Measurements from ENCODE around the gene IRF2BP1.
"Not testable (repeated sequence)": the region's sequence is repeated elsewhere in the genome, so short reads cannot be mapped to it uniquely, and the experiment has no call there.

Gene IRF2BP1

DNA sequence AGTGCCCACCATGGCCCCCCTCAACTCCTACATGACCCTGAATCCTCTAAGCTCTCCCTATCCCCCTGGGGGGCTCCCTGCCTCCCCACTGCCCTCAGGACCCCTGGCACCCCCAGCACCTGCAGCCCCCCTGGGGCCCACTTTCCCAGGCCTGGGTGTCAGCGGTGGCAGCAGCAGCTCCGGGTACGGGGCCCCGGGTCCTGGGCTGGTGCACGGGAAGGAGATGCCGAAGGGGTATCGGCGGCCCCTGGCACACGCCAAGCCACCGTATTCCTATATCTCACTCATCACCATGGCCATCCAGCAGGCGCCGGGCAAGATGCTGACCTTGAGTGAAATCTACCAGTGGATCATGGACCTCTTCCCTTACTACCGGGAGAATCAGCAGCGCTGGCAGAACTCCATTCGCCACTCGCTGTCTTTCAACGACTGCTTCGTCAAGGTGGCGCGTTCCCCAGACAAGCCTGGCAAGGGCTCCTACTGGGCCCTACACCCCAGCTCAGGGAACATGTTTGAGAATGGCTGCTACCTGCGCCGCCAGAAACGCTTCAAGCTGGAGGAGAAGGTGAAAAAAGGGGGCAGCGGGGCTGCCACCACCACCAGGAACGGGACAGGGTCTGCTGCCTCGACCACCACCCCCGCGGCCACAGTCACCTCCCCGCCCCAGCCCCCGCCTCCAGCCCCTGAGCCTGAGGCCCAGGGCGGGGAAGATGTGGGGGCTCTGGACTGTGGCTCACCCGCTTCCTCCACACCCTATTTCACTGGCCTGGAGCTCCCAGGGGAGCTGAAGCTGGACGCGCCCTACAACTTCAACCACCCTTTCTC, 13.6 kb downstream of the IRF2BP1 start:
- Histone ChIP-seq H3K9me3 (ENCODE audit: control insufficient read depth, low read length) (no peaks in the 10 kb centered on the region), H3K4me3 (ENCODE audit: insufficient read depth, low read depth, low read length, poor library complexity, severe bottlenecking) (no peak overlapping the region), H3K36me3 (ENCODE audit: control insufficient read depth, insufficient read depth, low read length) (no peaks in the 10 kb centered on the region), H3K27ac (ENCODE audit: insufficient read depth, low read length, poor library complexity, severe bottlenecking) (no peak overlapping the region), H3K4me1 (ENCODE audit: control insufficient read depth, insufficient read depth, low read length, poor library complexity, severe bottlenecking) (peaks cover 8% of the 10 kb centered on the region), H3K27me3 (replicated peaks; ENCODE audit: control insufficient read depth, insufficient read depth, low read length, poor library complexity, severe bottlenecking) (no peaks in the 10 kb centered on the region)
- no peak for DNase-seq

DNA sequence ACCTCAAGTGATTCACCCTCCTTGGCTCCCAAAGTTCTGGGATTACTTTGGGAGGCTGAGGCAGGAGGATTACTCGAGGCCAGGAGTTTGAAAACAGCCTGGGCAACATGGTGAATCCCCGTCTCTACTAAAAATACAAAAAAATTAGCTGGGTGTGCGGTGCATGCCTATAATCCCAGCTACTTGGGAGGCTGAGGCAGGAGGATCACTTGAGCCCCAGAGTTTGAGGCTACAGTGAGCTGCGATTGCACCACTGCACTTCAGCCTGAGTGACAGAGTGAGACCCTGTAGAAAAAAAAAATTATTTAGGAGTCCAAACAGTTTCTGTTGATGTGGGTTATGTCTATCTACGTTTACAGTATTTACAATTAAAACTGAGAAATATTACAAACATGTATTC, 15.1 kb downstream of the IRF2BP1 start:
- Histone ChIP-seq H3K27me3 (replicated peaks; ENCODE audit: control insufficient read depth, insufficient read depth, low read length, poor library complexity, severe bottlenecking) (no peaks in the 10 kb centered on the region), H3K4me3 (ENCODE audit: insufficient read depth, low read depth, low read length, poor library complexity, severe bottlenecking) (no peak overlapping the region), H3K27ac (ENCODE audit: insufficient read depth, low read length, poor library complexity, severe bottlenecking) (no peak overlapping the region), H3K4me1 (ENCODE audit: control insufficient read depth, insufficient read depth, low read length, poor library complexity, severe bottlenecking) (no peaks in the 10 kb centered on the region), H3K36me3 (ENCODE audit: control insufficient read depth, insufficient read depth, low read length) (no peaks in the 10 kb centered on the region), H3K9me3 (ENCODE audit: control insufficient read depth, low read length) (no peaks in the 10 kb centered on the region)
- no peak for DNase-seq

DNA sequence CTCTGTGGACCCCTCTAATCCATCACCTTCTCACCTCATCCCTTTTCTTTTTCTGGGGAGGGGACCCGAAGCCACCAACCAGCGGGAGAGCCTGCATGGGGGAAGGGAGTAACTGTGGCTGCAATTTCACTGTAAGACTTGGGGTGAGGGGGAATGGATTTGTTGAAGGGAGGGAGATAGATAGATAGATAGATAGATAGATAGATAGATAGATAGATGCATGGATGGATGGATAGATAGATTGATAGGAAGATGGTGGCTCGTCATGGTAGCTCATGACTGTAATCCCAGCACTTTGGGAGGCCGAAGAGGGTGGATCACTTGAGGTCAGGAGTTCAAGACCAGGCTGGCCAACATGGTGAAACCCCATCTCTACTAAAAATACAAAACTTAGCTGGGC, 18.7 kb downstream of the IRF2BP1 start:
- H3K27me3 ChIP-seq (replicated peaks; ENCODE audit: control insufficient read depth, insufficient read depth, low read length, poor library complexity, severe bottlenecking); H3K27ac ChIP-seq (ENCODE audit: insufficient read depth, low read length, poor library complexity, severe bottlenecking); H3K36me3 ChIP-seq (ENCODE audit: control insufficient read depth, insufficient read depth, low read length); H3K4me3 ChIP-seq (ENCODE audit: insufficient read depth, low read depth, low read length, poor library complexity, severe bottlenecking); H3K9me3 ChIP-seq (ENCODE audit: control insufficient read depth, low read length); DNase-seq: not testable (repeated sequence)
- peaks cover 15% of the 10 kb centered on the region for H3K4me1 ChIP-seq (ENCODE audit: control insufficient read depth, insufficient read depth, low read length, poor library complexity, severe bottlenecking)

DNA sequence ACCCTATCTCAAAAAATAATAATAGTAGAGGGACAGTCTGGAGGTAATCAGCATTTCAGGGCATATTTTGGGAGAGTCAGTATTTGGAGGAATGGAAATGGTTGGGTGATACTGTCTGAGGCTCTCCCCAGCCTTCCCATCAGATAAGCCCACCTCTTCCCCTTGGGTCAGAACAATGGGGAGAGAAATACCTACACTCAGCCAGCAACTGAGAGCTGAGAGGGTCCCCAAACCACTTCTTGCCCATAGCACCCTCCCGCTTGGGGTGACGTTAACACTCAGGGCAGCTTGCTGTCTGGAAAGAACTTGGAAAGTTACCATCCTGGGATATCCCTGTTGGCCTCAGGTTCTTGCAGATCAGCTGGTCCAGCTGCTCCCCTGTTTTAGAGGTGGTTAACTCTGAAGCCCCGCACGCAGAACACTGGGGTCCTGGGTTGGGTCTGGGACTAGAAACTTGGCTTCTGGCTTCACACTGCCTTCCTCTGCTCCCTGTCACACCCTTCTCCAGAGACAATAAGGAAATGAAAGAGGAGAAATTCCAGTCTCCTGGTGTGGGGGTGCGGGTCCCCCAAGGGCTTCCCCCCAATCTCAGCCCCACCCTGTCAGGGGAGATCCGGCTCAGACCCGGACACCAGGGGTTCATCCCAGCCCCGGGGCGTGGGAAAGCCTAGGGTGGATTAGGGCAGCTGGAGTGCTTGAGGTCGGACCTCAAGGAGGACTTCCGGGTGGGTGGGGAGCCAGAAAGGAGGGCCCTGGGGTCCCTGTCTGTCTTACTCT, 19.4 kb downstream of the IRF2BP1 start:
- Histone ChIP-seq H3K4me3 (ENCODE audit: insufficient read depth, low read depth, low read length, poor library complexity, severe bottlenecking) (no peak overlapping the region), H3K4me1 (ENCODE audit: control insufficient read depth, insufficient read depth, low read length, poor library complexity, severe bottlenecking) (peaks cover 19% of the 10 kb centered on the region), H3K9me3 (ENCODE audit: control insufficient read depth, low read length) (no peaks in the 10 kb centered on the region), H3K36me3 (ENCODE audit: control insufficient read depth, insufficient read depth, low read length) (no peaks in the 10 kb centered on the region), H3K27me3 (replicated peaks; ENCODE audit: control insufficient read depth, insufficient read depth, low read length, poor library complexity, severe bottlenecking) (no peaks in the 10 kb centered on the region), H3K27ac (ENCODE audit: insufficient read depth, low read length, poor library complexity, severe bottlenecking) (no peak overlapping the region)
- DNase-seq = no peak

DNA sequence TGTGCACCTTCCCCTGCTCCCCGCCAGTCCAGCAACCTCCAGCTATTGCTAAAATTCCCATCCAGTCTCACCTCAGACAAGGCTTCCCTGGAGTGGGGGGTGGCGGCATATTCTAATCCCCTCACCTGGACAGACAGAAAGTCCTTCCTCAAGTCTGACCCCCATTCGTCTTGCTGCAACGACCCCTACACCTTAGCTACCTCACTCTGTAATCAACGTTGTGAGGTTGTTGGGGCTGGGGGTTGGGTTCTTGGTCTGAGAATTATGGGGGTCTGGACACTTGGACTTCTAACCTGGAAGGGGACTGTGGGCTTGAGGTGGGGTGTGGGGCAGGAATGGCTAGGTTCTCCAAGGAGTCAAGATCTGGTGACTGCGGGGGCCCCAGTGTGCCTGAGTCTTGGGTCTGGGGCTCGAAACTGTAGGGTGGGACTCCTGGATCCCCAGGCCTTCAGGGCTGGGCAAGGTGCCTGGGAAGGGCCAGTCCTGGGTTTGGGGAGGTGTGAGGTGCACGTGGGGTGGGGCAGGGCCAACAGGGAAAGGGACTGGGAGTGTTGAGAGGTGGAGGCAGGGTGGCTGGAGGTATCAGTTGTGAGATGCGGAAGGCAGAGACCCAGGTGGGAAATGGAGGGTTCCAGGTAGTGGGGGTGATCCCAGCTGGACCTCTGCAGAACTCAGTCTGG, 20.5 kb downstream of the IRF2BP1 start:
- Histone ChIP-seq H3K4me1 (ENCODE audit: control insufficient read depth, insufficient read depth, low read length, poor library complexity, severe bottlenecking) (peaks cover 19% of the 10 kb centered on the region), H3K9me3 (ENCODE audit: control insufficient read depth, low read length) (no peaks in the 10 kb centered on the region), H3K27ac (ENCODE audit: insufficient read depth, low read length, poor library complexity, severe bottlenecking) (no peak overlapping the region), H3K36me3 (ENCODE audit: control insufficient read depth, insufficient read depth, low read length) (no peaks in the 10 kb centered on the region), H3K27me3 (replicated peaks; ENCODE audit: control insufficient read depth, insufficient read depth, low read length, poor library complexity, severe bottlenecking) (no peaks in the 10 kb centered on the region), H3K4me3 (ENCODE audit: insufficient read depth, low read depth, low read length, poor library complexity, severe bottlenecking) (no peak overlapping the region)
- DNase-seq = no peak

DNA sequence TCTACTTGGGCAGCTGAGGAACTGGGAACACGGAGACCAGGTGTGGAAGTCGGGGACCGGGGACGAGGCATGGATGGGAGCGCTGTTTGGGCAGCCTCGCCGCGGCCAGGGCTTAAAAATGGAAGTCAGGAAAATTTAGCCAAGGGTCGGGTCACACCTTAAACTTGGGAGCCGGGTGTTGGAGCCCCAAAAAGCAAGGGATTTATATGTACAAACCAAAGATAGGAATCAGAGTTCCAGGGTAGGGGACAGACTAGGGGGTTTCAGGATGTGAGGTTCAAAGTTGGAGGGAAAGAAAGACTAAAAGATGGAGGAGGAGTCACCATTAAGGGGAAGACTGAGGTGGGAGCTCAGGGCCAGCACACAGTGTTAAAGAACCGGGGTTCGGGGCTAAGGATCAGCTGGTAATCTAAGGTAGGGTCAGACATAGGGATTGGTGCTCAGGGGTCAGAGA, 21.3 kb downstream of the IRF2BP1 start:
- Histone ChIP-seq H3K9me3 (ENCODE audit: control insufficient read depth, low read length) (no peaks in the 10 kb centered on the region), H3K4me3 (ENCODE audit: insufficient read depth, low read depth, low read length, poor library complexity, severe bottlenecking) (peak overlapping the region; percentile 40), H3K4me1 (ENCODE audit: control insufficient read depth, insufficient read depth, low read length, poor library complexity, severe bottlenecking) (peaks cover 19% of the 10 kb centered on the region), H3K36me3 (ENCODE audit: control insufficient read depth, insufficient read depth, low read length) (no peaks in the 10 kb centered on the region), H3K27me3 (replicated peaks; ENCODE audit: control insufficient read depth, insufficient read depth, low read length, poor library complexity, severe bottlenecking) (no peaks in the 10 kb centered on the region), H3K27ac (ENCODE audit: insufficient read depth, low read length, poor library complexity, severe bottlenecking) (no peak overlapping the region)
- DNase-seq = no peak

DNA sequence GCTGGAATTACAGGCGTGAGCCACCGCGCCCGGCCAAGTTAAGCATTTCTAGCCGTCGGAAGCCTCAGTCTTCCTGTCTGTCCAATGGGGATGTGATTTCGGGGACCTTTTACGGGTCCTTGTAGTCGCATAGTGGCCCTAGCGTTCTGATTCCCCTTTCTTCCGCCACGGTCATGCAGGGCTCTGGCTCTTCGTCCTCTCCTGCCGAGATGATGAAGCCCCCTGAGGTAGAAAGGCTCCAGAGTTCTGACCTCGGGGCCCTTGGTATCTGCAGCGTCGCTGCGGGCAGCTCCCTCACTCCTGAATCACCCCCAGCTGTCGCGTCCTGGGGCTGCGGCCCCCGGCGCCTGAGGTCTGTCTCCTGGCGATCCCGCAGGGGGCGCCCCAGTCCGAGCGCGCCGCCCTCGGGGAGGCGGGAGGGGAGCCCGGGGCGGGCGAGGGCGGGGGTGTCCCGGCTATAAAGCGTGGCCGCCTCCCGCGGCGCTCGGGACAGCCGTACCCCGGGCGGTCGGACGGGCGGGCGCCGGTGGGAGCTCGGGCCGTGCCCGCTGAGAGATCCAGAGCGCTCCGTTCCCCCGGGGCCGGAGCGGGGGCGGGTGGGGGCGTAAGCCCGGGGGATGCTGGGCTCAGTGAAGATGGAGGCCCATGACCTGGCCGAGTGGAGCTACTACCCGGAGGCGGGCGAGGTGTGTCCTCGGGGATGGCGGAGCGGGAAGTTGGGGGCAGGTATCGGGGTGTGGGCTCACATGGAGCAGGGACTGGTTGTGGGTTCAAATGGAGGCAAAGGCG, 21.9 kb downstream of the IRF2BP1 start, which contains the start of gene FOXA3:
FOXA3 (plus strand) TSS at position 487 of the 789 bp plus-strand sequence; CDS start at position 618, 131 bp downstream.
- H3K27ac ChIP-seq (ENCODE audit: insufficient read depth, low read length, poor library complexity, severe bottlenecking) = no peak within 1 kb of the TSS
- peak; percentile 37 to 41 (median 39) for DNase-seq
- H3K27me3 ChIP-seq (replicated peaks; ENCODE audit: control insufficient read depth, insufficient read depth, low read length, poor library complexity, severe bottlenecking) = no peaks in the 10 kb centered on the region
- H3K4me1 ChIP-seq (ENCODE audit: control insufficient read depth, insufficient read depth, low read length, poor library complexity, severe bottlenecking) = peaks cover 19% of the 10 kb centered on the region
- H3K36me3 ChIP-seq (ENCODE audit: control insufficient read depth, insufficient read depth, low read length) = no peaks in the 10 kb centered on the region
- peak within 1 kb of the TSS; percentile 91 for H3K4me3 ChIP-seq (ENCODE audit: insufficient read depth, low read depth, low read length, poor library complexity, severe bottlenecking)
- no peaks in the 10 kb centered on the region for H3K9me3 ChIP-seq (ENCODE audit: control insufficient read depth, low read length)

DNA sequence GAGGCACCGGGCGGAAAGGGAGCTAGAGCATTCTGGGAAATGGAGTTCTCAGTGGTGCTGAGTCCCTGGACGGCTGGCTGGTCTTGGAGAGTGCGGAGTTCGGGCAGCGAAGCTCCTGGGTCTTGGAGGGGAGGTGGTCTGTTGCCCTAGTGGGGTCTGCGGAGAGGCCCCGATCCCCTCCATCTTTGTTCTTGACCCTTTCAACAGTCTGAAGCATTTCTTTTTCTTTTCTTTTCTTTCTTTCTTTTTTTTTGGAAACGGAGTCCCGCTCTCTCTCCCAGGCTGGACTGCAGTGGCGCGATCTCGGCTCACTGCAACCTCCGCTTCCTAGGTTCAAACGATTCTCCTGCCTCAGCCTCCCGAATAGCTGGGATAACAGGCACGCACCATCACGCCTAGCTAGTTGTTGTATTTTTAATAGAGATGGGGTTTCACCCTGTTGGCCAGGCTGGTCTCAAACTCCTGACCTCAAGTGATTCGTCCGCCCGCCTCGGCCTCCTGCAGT, 22.6 kb downstream of the IRF2BP1 start:
- H3K36me3 ChIP-seq (ENCODE audit: control insufficient read depth, insufficient read depth, low read length) = no peaks in the 10 kb centered on the region
- no peaks in the 10 kb centered on the region for H3K9me3 ChIP-seq (ENCODE audit: control insufficient read depth, low read length)
- DNase-seq = no peak
- peak overlapping the region; percentile 91 for H3K4me3 ChIP-seq (ENCODE audit: insufficient read depth, low read depth, low read length, poor library complexity, severe bottlenecking)
- H3K27me3 ChIP-seq (replicated peaks; ENCODE audit: control insufficient read depth, insufficient read depth, low read length, poor library complexity, severe bottlenecking) = no peaks in the 10 kb centered on the region
- no peak overlapping the region for H3K27ac ChIP-seq (ENCODE audit: insufficient read depth, low read length, poor library complexity, severe bottlenecking)
- peaks cover 19% of the 10 kb centered on the region for H3K4me1 ChIP-seq (ENCODE audit: control insufficient read depth, insufficient read depth, low read length, poor library complexity, severe bottlenecking)

DNA sequence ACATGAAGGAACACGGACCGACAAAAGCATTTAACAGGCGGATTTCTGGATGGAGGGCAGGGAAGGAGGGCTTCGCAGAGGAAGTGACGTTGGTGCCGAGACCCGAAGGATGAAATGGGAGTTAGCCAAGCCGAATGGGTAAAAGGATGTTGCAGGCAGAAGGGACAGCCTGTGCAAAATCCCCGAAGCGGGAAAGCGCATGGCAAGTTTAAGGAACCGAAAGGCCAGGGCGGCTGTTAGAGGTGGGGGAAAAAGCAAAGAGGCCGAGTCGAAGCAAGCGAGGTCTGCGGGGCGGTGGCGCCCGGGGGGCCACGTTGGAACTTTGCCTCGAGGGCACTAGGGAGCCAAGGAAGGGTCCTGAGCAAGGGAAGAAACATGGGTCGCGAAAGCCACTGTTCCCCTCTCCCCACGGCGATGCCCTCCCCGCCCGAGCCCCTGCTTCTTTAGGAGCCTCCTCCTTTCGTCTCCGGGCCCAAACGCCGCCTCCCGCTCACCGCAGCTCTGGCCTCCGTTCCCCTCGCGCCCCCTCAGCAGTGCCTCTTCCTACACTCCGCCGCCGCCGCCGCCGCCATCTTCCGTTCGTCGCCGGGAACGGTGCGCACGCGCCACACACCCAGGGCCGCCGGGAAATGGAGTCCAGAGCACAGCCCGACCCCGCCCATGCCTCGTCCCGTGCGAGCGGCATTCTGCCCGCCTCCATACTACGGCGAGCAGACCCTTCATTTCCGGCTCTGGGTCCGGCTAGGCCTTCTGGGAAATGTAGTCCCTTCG, 23.2 kb downstream of the IRF2BP1 start, which contains the start of gene SYMPK:
SYMPK (minus strand) TSS at position 584 of the 771 bp plus-strand sequence. CDS start 8,652 bp downstream, outside the sequence.
- Histone ChIP-seq H3K36me3 (ENCODE audit: control insufficient read depth, insufficient read depth, low read length) (no peaks in the 10 kb centered on the region), H3K27ac (ENCODE audit: insufficient read depth, low read length, poor library complexity, severe bottlenecking) (peak within 1 kb of the TSS; percentile 88), H3K4me3 (ENCODE audit: insufficient read depth, low read depth, low read length, poor library complexity, severe bottlenecking) (peak within 1 kb of the TSS; percentile 91), H3K4me1 (ENCODE audit: control insufficient read depth, insufficient read depth, low read length, poor library complexity, severe bottlenecking) (peaks cover 19% of the 10 kb centered on the region), H3K9me3 (ENCODE audit: control insufficient read depth, low read length) (no peaks in the 10 kb centered on the region), H3K27me3 (replicated peaks; ENCODE audit: control insufficient read depth, insufficient read depth, low read length, poor library complexity, severe bottlenecking) (no peaks in the 10 kb centered on the region)
- peak; percentile 96 to 98 (median 97) for DNase-seq

All from effector memory CD4-positive, alpha-beta T cell (primary cell).